Immature natural killer cell (primary cell): ENCODE measurements around the gene CACNA1D. TPM values are rescaled to one million over a fixed set of nuclear protein-coding genes. Genes with fewer than 3 reads are reported as not detected.
"Not testable (repeated sequence)": the region's sequence is repeated elsewhere in the genome, so short reads cannot be mapped to it uniquely, and the experiment has no call there.

Experiments
- DNase-seq, 3 donors: peaks; one replicate each; pipeline ENCODE4 v3.0.0; 2022; ENCODE audit warnings: mixed read lengths in 1 of 3
- H3K27ac Mint-ChIP-seq, 6 donors: one replicate each; pipeline ENCODE4 v1.8.0; 2020; ENCODE audit warnings: mixed read lengths in 6 of 6, mild to moderate bottlenecking in 5 of 6, inconsistent platforms in 4 of 6, moderate library complexity in 3 of 6
- H3K27me3 Mint-ChIP-seq, 3 donors: one replicate each; pipeline ENCODE4 v1.8.0; 2020 to 2021; ENCODE audit warnings: low read depth in 3 of 3, mild to moderate bottlenecking in 3 of 3, mixed read lengths in 3 of 3, moderate library complexity in 3 of 3, inconsistent platforms in 1 of 3
- H3K36me3 Mint-ChIP-seq, 3 donors: one replicate each; pipeline ENCODE4 v1.8.0; 2020; ENCODE audit warnings: mixed read lengths in 3 of 3, inconsistent platforms in 2 of 3, mild to moderate bottlenecking in 2 of 3
- H3K4me1 Mint-ChIP-seq, 2 donors: one replicate each; pipeline ENCODE4 v1.8.0; 2020; ENCODE audit warnings: inconsistent platforms in 2 of 2, mild to moderate bottlenecking in 2 of 2, mixed read lengths in 2 of 2, moderate library complexity in 1 of 2
- H3K4me3 Mint-ChIP-seq, 5 donors: one replicate each; pipeline ENCODE4 v1.8.0; 2020; ENCODE audit warnings: mild to moderate bottlenecking in 5 of 5, mixed read lengths in 5 of 5, inconsistent platforms in 3 of 5, moderate library complexity in 3 of 5
- H3K9me3 Mint-ChIP-seq, 6 donors: one replicate each; pipeline ENCODE4 v1.8.0; 2020; ENCODE audit warnings: mild to moderate bottlenecking in 6 of 6, mixed read lengths in 6 of 6, inconsistent platforms in 4 of 6, moderate library complexity in 3 of 6
- polyA plus RNA-seq, 3 donors: library from polyadenylated mRNA; unstranded; fragments of 300-500 nt; fragmentation: Illumina TruSeq; gene quantifications; one replicate each; pipeline ENCODE4 v1.2.3, GENCODE V29; 2021

The CACNA1D gene
- not detected for polyA plus RNA-seq

GRCh38 chr3:53493963-53494791 lies at the start of gene CACNA1D:
TSS of gene CACNA1D (plus strand) at chr3:53494611. CDS start at chr3:53495167, 556 bp downstream.
- H3K27ac Mint-ChIP-seq: no peak within 1 kb of the TSS
- DNase-seq: no peak
- H3K4me1 Mint-ChIP-seq: peaks cover 6 to 7% of the 10 kb centered on the region in 2 donors
- peaks cover 10 to 35% (median 16%) of the 10 kb centered on the region in 3 donors for H3K27me3 Mint-ChIP-seq
- H3K36me3 Mint-ChIP-seq: no peaks in the 10 kb centered on the region
- H3K4me3 Mint-ChIP-seq: peak within 1 kb of the TSS; percentile 23 to 71 (median 67)
- peaks cover 0 to 2% (median 0%) of the 10 kb centered on the region in 6 donors for H3K9me3 Mint-ChIP-seq

DNA sequence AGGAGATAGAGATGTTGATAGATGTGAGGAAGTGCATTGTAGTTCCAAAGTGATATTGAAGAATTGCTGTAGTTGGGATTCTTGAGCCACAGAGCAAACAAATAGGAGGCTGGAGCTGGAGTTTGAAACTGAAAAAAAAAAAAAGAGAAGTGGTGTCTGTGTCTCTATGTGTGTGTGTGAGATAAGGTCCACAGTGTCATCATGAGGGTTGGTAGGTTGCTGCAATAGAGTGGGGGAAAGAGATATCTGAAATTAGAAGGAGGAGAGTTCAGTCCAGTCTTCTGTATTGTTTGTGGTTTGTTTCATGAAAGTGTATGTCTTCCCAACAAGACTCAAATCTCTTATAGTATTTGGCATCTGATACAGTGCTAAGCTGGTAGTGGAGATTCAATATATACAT lies 37.3 kb upstream of the CACNA1D start:
- Mint-ChIP-seq H3K27ac (no peak overlapping the region), H3K36me3 (no peaks in the 10 kb centered on the region), H3K27me3 (peaks cover 2 to 20% (median 2%) of the 10 kb centered on the region in 3 donors), H3K4me3 (no peak overlapping the region), H3K9me3 (peaks cover 0 to 2% (median 0%) of the 10 kb centered on the region in 6 donors), H3K4me1 (no peaks in the 10 kb centered on the region)
- no peak for DNase-seq

GRCh38 chr3:53460326-53460725 lies 34.1 kb upstream of the CACNA1D start:
- no peak overlapping the region for H3K27ac Mint-ChIP-seq
- H3K9me3 Mint-ChIP-seq: peaks cover 0 to 6% (median 0%) of the 10 kb centered on the region in 6 donors
- DNase-seq: no peak
- no peaks in the 10 kb centered on the region for H3K36me3 Mint-ChIP-seq
- peaks cover 4 to 27% (median 7%) of the 10 kb centered on the region in 3 donors for H3K27me3 Mint-ChIP-seq
- H3K4me3 Mint-ChIP-seq: no peak overlapping the region
- H3K4me1 Mint-ChIP-seq: no peaks in the 10 kb centered on the region

DNA sequence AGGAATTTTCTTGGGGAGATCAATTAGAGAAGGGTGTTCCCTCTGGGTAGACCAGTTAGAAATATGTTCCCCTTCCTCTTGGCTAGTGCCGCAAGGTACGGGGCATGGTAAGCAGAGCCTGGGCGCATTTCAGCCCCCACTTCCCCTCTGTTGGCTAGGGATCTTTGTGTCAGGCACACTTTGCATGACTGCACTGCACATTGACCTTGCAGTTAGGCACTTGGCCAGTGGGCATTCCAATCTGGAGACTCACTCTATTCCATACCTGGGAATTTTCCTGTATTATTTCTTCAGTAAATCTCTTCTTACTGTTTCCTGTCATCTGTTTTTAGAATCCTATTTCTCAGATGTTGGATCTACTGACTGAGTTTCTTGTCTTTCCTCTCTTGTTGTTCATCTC lies 30.0 kb upstream of the CACNA1D start:
- Mint-ChIP-seq H3K4me1 (no peaks in the 10 kb centered on the region), H3K9me3 (peaks cover 0 to 4% (median 1%) of the 10 kb centered on the region in 6 donors), H3K36me3 (no peaks in the 10 kb centered on the region), H3K27me3 (peaks cover 4 to 24% (median 7%) of the 10 kb centered on the region in 3 donors), H3K4me3 (no peak overlapping the region), H3K27ac (no peak overlapping the region)
- DNase-seq: no peak

DNA sequence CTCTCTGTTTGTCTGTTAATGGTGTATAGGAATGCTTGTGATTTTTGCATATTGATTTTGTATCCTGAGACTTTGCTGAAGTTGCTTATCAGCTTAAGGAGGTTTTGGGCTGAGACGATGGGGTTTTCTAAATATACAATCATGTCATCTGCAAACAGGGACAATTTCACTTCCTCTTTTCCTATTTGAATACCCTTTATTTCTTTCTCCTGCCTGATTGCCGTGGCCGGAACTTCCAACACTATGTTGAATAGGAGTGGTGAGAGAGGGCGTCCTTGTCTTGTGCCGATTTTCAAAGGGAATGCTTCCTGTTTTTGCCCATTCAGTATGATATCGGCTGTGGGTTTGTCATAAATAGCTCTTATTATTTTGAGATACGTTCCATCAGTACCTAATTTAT lies 24.7 kb upstream of the CACNA1D start:
- not testable (repeated sequence) for H3K27ac Mint-ChIP-seq, H3K4me1 Mint-ChIP-seq, H3K27me3 Mint-ChIP-seq, H3K4me3 Mint-ChIP-seq, H3K9me3 Mint-ChIP-seq, DNase-seq, H3K36me3 Mint-ChIP-seq

- H3K4me3 Mint-ChIP-seq: no peak overlapping the region
- no peak for DNase-seq
- no peak overlapping the region for H3K27ac Mint-ChIP-seq
- H3K27me3 Mint-ChIP-seq: peaks cover 3 to 14% (median 13%) of the 10 kb centered on the region in 3 donors
- H3K4me1 Mint-ChIP-seq: no peaks in the 10 kb centered on the region
- H3K36me3 Mint-ChIP-seq: no peaks in the 10 kb centered on the region
- H3K9me3 Mint-ChIP-seq: peaks cover 0 to 4% (median 0%) of the 10 kb centered on the region in 6 donors
Measured at GRCh38 chr3:53473422-53473821, 21.0 kb upstream of the CACNA1D start.

DNA sequence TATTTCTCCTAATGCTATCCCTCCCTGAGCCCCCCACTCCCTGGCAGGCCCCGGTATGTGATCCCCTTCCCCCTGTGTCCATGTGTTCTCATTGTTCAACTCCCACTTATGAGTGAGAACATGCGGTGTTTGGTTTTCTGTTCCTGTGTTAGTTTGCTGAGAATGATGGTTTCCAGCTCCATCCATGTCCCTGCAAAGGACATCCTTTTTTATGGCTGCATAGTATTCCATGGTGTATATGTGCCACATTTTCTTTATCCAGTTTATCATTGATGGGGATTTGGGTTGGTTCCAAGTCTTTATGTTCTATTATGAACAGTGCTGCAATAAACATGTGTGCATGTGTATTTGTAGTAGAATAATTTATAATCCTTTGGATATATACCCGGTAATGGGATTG lies 18.0 kb upstream of the CACNA1D start:
- not testable (repeated sequence) for H3K4me1 Mint-ChIP-seq, H3K9me3 Mint-ChIP-seq, H3K27ac Mint-ChIP-seq, H3K36me3 Mint-ChIP-seq, DNase-seq, H3K4me3 Mint-ChIP-seq
- peaks cover 3 to 19% (median 11%) of the 10 kb centered on the region in 3 donors for H3K27me3 Mint-ChIP-seq

- DNase-seq, H3K36me3 Mint-ChIP-seq, H3K9me3 Mint-ChIP-seq, H3K4me1 Mint-ChIP-seq, H3K4me3 Mint-ChIP-seq, H3K27ac Mint-ChIP-seq: not testable (repeated sequence)
- peaks cover 3 to 21% (median 10%) of the 10 kb centered on the region in 3 donors for H3K27me3 Mint-ChIP-seq
Measured at GRCh38 chr3:53477689-53478088, 16.7 kb upstream of the CACNA1D start.

DNA sequence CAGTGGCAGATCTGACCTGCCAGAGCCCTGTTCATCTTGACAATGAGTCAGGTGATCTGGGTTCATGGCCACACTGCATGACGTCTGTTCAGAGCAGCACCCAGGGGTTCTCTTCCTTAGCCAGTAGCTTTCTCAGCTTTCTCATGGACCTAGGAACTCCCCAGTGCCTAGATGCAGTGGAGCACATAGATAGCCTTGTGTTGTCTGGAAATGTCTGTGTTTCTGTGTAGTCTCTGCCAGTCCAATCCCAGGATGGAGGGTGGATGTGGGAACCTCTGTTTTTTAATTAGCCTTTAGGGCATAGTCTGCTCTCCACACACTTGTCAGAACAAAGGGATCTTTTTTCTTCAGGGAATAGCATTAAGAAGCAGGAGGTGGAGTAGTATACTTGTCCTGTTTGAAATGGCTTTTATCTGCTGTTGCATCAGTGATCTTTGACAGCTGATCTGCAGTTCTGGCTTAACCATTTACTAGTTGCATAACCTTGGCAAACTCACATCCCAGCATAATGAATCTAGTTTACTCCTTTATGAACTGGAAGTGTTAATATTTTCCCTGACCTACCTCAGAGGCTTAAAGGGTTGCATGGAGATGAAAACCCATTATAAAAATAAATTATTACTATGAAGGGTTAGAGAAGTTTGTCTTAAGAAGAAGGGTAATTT lies 16.1 kb upstream of the CACNA1D start:
- no peaks in the 10 kb centered on the region for H3K4me1 Mint-ChIP-seq
- H3K36me3 Mint-ChIP-seq: no peaks in the 10 kb centered on the region
- no peak overlapping the region for H3K4me3 Mint-ChIP-seq
- peaks cover 3 to 21% (median 8%) of the 10 kb centered on the region in 3 donors for H3K27me3 Mint-ChIP-seq
- DNase-seq: no peak
- no peaks in the 10 kb centered on the region for H3K9me3 Mint-ChIP-seq
- H3K27ac Mint-ChIP-seq: no peak overlapping the region

DNA sequence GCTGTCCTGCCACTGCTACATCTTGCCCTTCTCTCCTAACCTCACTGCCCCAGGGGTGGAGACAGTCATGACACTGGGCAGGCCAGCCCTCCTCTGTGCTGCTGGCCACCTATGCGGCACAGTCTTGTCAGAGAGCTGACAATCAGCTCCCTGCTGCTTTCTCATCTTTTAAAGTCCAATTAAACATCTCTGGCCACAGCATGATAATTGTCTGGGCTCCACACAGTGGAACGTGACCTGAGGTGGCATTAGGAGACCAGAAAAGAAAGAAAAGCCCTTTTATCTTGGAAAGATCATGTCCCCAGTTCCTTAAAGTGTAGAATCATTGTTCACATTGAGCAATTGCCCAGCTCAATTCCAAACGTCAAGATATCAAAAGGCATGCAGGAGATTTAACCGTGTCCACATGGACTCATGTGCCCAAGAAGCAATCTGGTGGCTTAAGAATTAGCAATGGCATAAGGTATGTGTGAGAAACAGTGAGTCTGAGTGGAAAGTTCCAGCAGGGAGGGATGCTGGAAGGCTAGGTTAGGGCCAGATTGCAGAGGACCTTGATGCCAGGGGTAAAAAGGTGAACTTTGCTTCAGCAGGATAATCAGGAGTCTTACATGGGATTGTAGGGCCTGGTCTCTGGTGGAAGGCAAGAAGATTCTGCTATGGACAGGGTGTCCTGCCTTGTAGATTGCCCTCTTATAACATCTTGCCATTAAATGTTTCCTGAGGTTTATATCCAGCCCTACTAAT lies 15.3 kb upstream of the CACNA1D start:
- H3K27me3 Mint-ChIP-seq: peaks cover 3 to 17% (median 7%) of the 10 kb centered on the region in 3 donors
- H3K27ac Mint-ChIP-seq: no peak overlapping the region
- no peaks in the 10 kb centered on the region for H3K4me1 Mint-ChIP-seq
- no peak for DNase-seq
- H3K4me3 Mint-ChIP-seq: no peak overlapping the region
- no peaks in the 10 kb centered on the region for H3K9me3 Mint-ChIP-seq
- H3K36me3 Mint-ChIP-seq: no peaks in the 10 kb centered on the region

- DNase-seq: no peak
- no peaks in the 10 kb centered on the region for H3K9me3 Mint-ChIP-seq
- no peak overlapping the region for H3K27ac Mint-ChIP-seq
- peaks cover 0 to 14% (median 2%) of the 10 kb centered on the region in 3 donors for H3K27me3 Mint-ChIP-seq
- H3K36me3 Mint-ChIP-seq: no peaks in the 10 kb centered on the region
- H3K4me1 Mint-ChIP-seq: no peaks in the 10 kb centered on the region
- H3K4me3 Mint-ChIP-seq: no peak overlapping the region
Measured at GRCh38 chr3:53482227-53482626, 12.2 kb upstream of the CACNA1D start.

GRCh38 chr3:53483821-53484220 lies 10.6 kb upstream of the CACNA1D start:
- Mint-ChIP-seq H3K9me3 (no peaks in the 10 kb centered on the region), H3K27me3 (peaks cover 0 to 7% (median 2%) of the 10 kb centered on the region in 3 donors), H3K4me1 (no peaks in the 10 kb centered on the region), H3K27ac (no peak overlapping the region), H3K36me3 (no peaks in the 10 kb centered on the region), H3K4me3 (no peak overlapping the region)
- DNase-seq: no peak

GRCh38 chr3:53484984-53485383 lies 9.4 kb upstream of the CACNA1D start:
- Mint-ChIP-seq H3K4me3 (no peak overlapping the region), H3K9me3 (no peaks in the 10 kb centered on the region), H3K27me3 (peaks cover 0 to 6% (median 2%) of the 10 kb centered on the region in 3 donors), H3K36me3 (no peaks in the 10 kb centered on the region), H3K4me1 (no peaks in the 10 kb centered on the region), H3K27ac (no peak overlapping the region)
- no peak for DNase-seq
